Measurements from ENCODE around the gene LEPROT.

LEPROT gene

GRCh38 chr1:65388908-65389695 is 31.4 kb upstream of the LEPROT start:
- TF ChIP-seq, protein P1, sequence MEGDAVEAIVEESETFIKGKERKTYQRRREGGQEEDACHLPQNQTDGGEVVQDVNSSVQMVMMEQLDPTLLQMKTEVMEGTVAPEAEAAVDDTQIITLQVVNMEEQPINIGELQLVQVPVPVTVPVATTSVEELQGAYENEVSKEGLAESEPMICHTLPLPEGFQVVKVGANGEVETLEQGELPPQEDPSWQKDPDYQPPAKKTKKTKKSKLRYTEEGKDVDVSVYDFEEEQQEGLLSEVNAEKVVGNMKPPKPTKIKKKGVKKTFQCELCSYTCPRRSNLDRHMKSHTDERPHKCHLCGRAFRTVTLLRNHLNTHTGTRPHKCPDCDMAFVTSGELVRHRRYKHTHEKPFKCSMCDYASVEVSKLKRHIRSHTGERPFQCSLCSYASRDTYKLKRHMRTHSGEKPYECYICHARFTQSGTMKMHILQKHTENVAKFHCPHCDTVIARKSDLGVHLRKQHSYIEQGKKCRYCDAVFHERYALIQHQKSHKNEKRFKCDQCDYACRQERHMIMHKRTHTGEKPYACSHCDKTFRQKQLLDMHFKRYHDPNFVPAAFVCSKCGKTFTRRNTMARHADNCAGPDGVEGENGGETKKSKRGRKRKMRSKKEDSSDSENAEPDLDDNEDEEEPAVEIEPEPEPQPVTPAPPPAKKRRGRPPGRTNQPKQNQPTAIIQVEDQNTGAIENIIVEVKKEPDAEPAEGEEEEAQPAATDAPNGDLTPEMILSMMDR (IDR thresholded peaks at IDR 0.05): no peak

- TF ChIP-seq, protein P1 (IDR thresholded peaks at IDR 0.05): no peak
Observed at GRCh38 chr1:65392497-65392896, 28.0 kb upstream of the LEPROT start.

GRCh38 chr1:65393347-65393746 is 27.1 kb upstream of the LEPROT start:
- TF ChIP-seq, protein P1 (IDR thresholded peaks at IDR 0.05): no peak

GRCh38 chr1:65393928-65394327 is 26.5 kb upstream of the LEPROT start:
- TF ChIP-seq, protein P1 (IDR thresholded peaks at IDR 0.05): no peak

GRCh38 chr1:65395887-65396612 is 24.4 kb upstream of the LEPROT start:
- TF ChIP-seq, protein P1 (IDR thresholded peaks at IDR 0.05): no peak

DNA sequence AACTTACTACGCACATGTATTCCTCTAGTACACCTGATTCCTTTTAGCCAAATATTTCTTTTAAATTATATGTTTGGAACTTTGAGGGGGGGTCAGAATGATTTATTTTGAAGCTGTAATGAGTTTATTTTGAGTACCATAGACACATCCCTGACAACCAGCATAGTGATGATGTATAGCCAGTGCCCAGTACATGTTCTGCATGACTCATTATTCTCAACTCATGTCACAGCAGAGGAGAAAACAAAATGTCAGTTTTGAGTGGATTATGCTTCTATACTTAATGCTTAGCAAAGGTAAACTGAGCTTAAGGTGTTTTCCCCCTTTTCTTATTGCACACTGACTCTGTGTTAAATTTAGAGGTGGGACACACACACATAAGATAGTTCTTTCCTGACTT is 22.4 kb upstream of the LEPROT start:
- TF ChIP-seq, protein P1 (IDR thresholded peaks at IDR 0.05): no peak

DNA sequence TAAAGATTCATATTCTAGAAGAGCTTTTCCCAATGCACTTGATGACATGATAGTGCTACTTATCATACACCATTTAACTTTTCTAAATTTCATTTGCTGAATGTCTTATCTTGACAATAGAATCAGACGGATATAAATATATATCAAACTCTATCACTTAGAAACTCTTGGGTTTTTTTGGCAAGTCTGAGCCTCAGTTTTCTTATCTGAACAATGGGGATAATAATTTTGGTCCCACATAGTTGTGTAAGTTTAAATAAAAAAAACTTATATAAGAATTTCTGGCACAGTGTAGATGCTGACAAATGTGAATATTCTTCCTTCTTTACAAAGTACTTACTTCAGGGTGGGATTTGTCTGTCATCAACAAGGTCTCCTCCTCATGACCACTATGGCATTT is 21.5 kb upstream of the LEPROT start:
- TF ChIP-seq, protein P1 (IDR thresholded peaks at IDR 0.05): no peak

All from LNCAP (cell line).